UCSD-AML1 (cell line): ENCODE results near the gene TAF8.
"Not testable (repeated sequence)": the region's sequence is repeated elsewhere in the genome, so short reads cannot be mapped to it uniquely, and the experiment has no call there.

Experiments
- DNase-seq: peaks from one replicate; lab custom pipeline; 2025; ENCODE audit not compliant: unreplicated experiment; lab: John Stamatoyannopoulos, UW

The TAF8 gene

DNA sequence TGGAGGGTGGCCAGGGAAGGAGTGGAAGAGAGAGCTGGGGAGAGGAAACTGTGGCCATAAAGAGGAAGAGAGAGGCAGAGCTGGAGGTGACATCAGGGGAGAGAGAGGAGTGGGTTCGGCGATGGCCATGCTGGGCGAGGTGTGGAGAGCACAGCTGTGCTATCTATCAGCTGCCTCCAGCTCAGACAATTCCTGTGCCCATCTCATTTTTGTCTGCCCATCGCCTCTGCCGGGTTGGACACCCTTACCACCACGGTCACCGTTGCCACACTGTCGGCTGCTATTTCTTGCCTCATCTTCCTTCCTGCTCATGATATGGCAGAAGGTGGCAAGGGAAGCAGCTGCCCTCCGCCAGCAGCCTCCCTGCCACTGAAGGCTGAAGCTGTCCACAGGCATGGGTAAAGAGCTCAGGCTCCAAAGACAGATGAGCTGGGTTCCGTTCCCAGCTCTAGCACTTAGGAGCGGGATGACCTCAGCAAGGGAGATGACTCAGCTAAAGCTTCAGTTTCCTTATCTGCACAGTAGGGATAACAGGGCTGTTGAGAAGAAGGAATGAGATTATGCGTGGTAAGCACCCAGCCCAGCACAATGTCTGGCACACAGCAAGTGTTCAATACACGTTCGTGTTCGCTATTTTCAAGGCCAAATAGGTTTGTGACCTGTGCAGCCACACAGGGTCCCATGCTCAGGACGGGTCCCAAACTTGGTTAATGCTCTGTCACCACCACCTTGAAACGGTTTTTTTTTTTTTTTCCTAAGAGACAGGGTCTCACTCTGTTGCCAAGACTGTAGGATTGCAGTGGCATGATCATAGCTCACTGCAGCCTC lies 21.9 kb upstream of the TAF8 start:
- DNase-seq, result peak; percentile 72

DNA sequence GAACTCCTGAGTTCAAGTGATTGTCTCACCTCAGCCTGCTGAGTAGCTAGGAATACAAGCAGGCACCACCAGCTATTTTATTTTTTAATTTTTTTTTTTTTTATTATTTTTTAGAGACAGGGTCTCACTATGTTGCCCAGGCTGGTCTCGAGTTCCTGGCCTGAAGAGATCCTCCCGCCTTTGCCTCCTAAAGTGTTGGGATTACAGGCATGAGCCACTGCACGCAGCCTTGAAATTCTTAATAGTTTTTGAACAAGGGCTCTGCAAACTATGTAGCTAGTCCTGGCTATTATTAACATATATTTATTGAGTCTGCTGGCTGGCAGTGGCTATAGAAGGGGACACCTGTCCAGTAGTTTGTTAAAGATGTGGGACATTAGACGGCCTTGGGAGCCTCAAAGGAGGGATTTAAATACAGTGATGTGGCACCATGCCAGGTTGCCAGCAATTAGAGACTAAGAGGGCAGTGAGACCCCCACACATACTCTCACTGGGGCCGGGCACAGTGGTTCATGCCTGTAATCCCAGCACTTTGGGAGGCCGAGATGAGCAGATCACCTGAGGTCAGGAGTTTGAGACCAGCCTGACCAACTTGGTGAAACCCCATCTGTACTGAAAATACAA lies 21.1 kb upstream of the TAF8 start:
- DNase-seq, result no peak

DNA sequence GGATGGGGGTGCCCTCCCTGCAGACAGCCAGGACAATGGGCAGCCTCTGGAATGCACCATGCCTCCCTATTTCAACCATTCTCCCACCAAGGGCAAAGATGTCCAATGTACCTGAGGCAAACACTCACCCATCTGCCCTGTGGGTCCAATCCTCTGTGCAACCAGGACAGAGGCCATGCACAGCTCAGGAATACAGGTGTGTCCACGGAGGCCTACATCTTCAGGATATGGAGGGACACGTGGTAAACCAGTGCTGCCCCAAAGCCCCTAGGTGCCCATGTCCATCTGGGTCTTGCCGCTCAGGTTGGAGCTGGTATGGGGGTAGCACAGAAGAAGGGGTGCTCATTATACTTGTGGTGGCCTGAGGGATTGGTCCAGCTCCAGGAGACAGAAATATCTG lies 20.4 kb upstream of the TAF8 start:
- DNase-seq, result no peak

- DNase-seq, result peak; percentile 38
Observed at GRCh38 chr6:42030585-42031506, 19.5 kb upstream of the TAF8 start.

DNA sequence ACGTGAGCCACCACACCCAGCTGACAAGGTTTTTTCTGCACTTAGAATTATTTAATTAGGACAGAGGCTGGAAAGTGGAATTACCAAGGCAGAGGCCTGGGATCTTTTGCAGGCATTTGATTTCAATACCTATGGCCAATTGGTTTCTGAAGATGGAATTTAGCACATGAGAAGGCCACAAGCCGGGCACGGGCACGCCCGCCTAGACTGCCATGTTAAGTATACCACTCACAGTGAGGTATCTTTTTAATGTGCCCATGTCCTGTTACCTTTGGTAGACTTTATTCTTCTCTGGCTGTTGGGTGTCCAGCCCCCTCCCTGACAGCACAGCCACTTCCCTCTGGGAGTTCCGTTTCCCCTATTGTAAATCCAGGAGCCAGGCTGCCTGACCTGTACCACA lies 18.0 kb upstream of the TAF8 start:
- no peak for DNase-seq

- DNase-seq, result not testable (repeated sequence)
Observed at GRCh38 chr6:42037669-42038068, 12.7 kb upstream of the TAF8 start.

DNA sequence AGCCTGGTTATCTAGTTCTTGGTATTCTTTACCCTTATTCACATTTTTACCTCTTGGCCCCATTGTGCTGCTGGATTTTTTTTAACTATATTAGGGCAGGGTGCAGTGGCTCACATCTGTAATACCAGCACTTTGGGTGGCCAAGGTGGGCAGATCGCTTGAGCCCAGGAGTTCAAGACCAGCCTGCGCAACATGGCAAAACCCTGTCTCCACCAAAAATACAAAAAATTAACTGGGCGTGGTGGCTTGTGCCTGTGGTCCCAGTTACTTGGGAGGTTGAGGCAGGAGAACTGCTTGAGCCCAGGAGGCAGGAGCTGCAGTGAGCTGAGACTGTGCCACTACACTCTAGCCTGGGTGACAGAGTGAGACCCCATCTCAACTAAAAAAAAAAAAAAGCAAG lies 12.2 kb upstream of the TAF8 start:
- no peak for DNase-seq

DNA sequence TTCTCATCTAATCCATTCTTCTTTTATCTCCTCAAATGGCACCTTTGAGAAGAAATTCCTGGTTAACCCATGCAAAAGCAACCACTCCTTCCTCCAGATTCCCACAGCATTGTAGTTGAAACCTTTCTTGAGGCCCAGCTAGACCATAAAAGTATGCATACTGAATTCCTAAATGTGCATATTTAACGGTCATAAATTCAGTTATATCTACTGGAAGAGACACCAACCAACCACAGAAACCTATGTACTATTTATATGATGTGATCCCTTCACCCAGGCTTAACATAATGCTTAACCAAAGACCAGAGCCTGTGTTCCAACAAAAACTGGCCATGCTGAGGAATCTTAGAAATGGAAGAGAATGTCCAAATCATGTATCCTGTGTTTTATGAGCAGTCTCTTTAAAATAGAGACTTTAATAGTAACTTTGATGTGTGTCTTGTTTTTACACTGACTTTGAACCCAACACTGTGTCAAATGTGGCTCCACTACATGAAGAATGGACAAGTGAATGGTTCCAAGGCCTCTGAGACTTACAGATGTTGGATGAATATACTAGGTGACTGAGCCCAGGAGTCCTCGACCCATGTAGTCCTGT lies 11.4 kb upstream of the TAF8 start:
- DNase-seq, result no peak

GRCh38 chr6:42040856-42041480 lies 9.4 kb upstream of the TAF8 start:
- DNase-seq, result no peak

- DNase-seq, result peak; percentile 49
Observed at GRCh38 chr6:42041481-42042053, 8.8 kb upstream of the TAF8 start.

- DNase-seq, result no peak
Observed at GRCh38 chr6:42042108-42042507, 8.2 kb upstream of the TAF8 start.

GRCh38 chr6:42043787-42044475 lies 6.4 kb upstream of the TAF8 start:
- DNase-seq, result peak; percentile 88

- peak; percentile 91 for DNase-seq
Observed at GRCh38 chr6:42045538-42046460, 4.5 kb upstream of the TAF8 start.

DNA sequence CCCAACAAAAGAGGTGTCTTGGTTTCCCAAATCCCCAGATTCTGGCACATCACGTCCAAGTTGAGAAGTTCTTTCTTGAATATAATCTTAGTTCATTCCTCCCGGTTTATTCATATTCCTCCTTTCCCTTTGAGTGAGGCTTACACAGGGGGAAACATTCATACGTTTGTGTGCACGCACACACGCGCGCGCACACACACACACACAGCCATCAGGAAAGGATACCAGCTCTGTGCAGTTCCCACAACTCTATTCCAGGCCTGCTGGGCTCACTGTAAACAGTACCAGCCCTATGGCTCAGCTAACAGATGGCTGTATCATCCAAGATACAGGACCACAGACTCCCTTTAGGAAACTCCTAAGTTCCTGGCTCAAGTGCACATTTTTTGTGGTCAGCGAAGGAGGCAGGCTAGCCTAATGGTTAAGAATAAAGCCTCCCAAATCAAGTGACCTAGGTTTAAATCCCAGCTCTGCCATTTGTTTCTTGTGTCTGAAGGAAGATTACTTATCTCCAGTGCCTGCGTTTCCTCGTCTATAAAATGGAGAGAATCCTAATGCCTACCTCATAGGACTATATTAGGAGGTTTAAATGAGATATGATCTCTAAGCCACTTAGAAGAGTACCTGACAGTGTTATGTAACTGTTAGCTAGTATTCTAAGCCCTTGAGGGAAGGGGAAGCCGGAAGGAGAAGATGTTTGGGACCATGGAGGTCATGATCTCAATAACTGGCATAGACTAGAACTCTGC lies 3.7 kb upstream of the TAF8 start:
- DNase-seq, result peak; percentile 46

DNA sequence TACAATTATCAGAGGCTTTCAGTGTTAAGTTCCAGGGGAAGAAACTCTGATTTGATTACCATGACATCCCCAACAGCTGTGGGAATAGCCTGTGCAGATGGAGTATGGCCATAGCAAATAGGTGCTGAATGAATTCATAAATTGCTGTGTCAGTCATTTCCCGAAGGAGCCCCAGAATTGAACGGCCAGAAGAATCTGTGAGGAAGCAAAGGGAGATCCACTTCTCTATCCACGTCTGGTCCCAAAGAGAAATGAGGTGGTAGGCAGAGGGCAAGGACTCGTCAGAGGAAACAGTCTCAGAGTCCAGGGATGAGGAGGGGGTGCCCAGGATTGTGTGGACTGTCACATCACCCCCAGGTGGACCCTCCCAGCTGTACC lies 3.1 kb upstream of the TAF8 start:
- DNase-seq, result no peak

DNA sequence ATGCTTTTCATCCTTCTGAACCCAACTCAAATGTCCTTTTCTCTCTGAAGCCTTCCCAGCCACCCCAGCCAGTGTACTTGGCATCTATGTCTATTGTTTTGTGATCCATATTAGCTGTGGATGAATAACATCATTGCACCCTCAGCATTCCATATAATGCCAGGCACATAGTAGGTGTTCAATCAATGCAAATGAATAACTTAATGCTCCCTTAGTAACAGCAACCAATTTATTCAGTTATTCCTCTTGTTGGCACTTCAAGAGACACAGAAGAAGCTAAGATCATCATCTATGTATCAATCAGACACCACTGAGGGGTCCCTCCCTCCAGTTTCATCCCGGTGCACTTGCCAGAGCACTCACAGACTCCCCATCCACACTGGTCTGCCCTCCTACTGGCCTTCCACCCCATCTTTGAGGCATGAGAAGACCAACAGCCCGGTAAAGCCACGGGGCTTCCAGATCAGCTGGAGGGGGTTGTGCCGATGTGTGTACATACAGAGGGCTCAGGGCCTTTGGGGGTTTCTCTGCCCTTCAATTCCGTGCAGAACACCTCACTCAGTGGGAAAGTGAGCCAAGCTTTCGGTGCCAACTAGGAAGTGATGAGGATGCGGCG lies 2.4 kb upstream of the TAF8 start:
- no peak for DNase-seq

DNA sequence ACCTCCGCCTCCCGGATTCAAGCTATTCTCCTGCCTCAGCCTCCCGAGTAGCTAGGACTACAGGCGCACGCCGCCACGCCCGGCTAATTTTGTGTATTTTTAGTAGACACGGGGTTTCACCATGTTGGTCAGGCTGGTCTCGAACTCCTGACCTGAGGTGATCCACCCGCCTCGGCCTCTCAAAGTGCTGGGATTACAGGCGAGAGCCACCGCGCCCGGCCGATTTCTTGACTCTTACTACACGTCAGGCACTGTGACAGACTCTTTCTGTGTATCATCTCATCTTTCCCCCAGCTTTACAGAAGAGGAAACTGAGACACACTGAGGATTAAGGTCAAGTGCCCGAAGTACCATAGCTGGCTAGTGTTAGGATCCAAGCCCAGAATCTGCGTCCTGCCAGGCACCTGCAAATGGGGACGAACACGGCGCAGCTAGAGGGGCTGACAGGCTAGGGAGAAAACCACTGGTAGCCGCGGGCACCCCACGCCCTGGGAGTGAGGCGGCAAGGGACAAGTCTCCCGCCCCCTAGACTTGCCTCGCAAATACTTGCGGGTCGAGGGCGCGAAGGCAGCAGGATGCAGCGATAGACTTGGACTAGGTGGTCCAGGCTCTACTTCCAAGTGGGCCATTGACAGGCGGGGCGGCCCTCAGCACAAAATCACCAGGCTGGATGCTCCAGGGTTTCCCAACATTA lies 1.1 kb upstream of the TAF8 start:
- no peak for DNase-seq
